Loucy (cell line): ENCODE data around the gene MYH7.

Source experiments
- EZH2phosphoT487 ChIP-seq: fragments of 200-600 bp; IDR thresholded peaks from 2 replicates; pipeline ENCODE4 v1.6.1; 2018; ENCODE audit warnings: antibody characterized with exemption, mild to moderate bottlenecking, moderate library complexity, borderline replicate concordance
- TF ChIP-seq, protein P1 (sequence below): fragments of 200-600 bp; sonication (generic); conservative IDR thresholded peaks from 2 replicates; pipeline ENCODE4 v1.5.1; 2014; ENCODE audit warnings: mild to moderate bottlenecking, antibody characterized with exemption, low read length

DNA sequence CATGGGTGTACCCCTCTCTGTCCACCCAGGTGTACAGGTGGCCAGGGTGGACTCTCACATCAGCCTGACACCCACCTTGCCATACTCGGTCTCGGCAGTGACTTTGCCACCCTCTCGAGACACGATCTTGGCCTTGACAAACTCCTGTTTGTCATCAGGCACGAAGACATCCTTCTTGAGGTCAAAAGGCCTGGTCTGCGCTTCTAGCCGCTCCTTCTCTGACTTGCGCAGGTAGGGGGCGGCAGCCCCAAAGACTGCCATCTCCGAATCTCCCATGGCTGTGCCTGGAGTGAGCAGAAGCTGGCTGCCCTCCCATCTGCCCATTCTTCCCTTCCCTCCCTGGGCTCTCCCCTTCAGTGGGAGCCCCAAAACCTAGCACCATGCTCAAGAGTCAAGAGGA lies 2.0 kb downstream of the MYH7 start:
- TF ChIP-seq, protein P1, sequence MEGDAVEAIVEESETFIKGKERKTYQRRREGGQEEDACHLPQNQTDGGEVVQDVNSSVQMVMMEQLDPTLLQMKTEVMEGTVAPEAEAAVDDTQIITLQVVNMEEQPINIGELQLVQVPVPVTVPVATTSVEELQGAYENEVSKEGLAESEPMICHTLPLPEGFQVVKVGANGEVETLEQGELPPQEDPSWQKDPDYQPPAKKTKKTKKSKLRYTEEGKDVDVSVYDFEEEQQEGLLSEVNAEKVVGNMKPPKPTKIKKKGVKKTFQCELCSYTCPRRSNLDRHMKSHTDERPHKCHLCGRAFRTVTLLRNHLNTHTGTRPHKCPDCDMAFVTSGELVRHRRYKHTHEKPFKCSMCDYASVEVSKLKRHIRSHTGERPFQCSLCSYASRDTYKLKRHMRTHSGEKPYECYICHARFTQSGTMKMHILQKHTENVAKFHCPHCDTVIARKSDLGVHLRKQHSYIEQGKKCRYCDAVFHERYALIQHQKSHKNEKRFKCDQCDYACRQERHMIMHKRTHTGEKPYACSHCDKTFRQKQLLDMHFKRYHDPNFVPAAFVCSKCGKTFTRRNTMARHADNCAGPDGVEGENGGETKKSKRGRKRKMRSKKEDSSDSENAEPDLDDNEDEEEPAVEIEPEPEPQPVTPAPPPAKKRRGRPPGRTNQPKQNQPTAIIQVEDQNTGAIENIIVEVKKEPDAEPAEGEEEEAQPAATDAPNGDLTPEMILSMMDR: no peak
- TF ChIP-seq EZH2phosphoT487: no peak
